Naive B cell (primary cell): ENCODE results near the gene SPSB4. TPM values are rescaled to one million over a fixed set of nuclear protein-coding genes. Genes with fewer than 3 reads are reported as not detected.

Experiments
- ATAC-seq, 2 donors: fragments of 150-1000 bp; cut with Tn5 transposase; 2 replicates each; pipeline ENCODE4 v1.10.0; 2021; ENCODE audit warnings: low read depth in 2 of 2, mild to moderate bottlenecking in 2 of 2, moderate library complexity in 2 of 2
- DNase-seq: peaks from one replicate; pipeline ENCODE4 v3.0.0; 2022
- H3K27ac Mint-ChIP-seq, 6 donors: one replicate each; pipeline ENCODE4 v1.8.0; 2020 to 2022; ENCODE audit warnings: mild to moderate bottlenecking in 6 of 6, mixed read lengths in 6 of 6, moderate library complexity in 5 of 6, inconsistent platforms in 2 of 6
- H3K27me3 Mint-ChIP-seq, 3 donors: one replicate each; pipeline ENCODE4 v1.8.0; 2021 to 2022; ENCODE audit warnings: mixed read lengths in 3 of 3, mild to moderate bottlenecking in 1 of 3
- H3K36me3 Mint-ChIP-seq, 2 donors: one replicate each; pipeline ENCODE4 v1.8.0; 2020 to 2022; ENCODE audit warnings: mixed read lengths in 2 of 2, inconsistent platforms in 1 of 2, mild to moderate bottlenecking in 1 of 2
- H3K4me1 Mint-ChIP-seq, 3 donors: one replicate each; pipeline ENCODE4 v1.8.0; 2020 to 2022; ENCODE audit warnings: mixed read lengths in 3 of 3, inconsistent platforms in 1 of 3, mild to moderate bottlenecking in 1 of 3, moderate library complexity in 1 of 3
- H3K4me3 Mint-ChIP-seq, 8 donors: one replicate each; pipeline ENCODE4 v1.8.0; 2020 to 2022; ENCODE audit warnings: mild to moderate bottlenecking in 8 of 8, mixed read lengths in 8 of 8, moderate library complexity in 8 of 8, inconsistent platforms in 2 of 8
- H3K9me3 Mint-ChIP-seq, 7 donors: one replicate each; pipeline ENCODE4 v1.8.0; 2020 to 2022; ENCODE audit warnings: mixed read lengths in 7 of 7, mild to moderate bottlenecking in 5 of 7, inconsistent platforms in 2 of 7, moderate library complexity in 1 of 7
- polyA plus RNA-seq, 6 donors: library from polyadenylated mRNA; unstranded; fragments of 300-500 nt; fragmentation: Illumina TruSeq; gene quantifications; one replicate each; pipeline ENCODE4 v1.2.3, GENCODE V29; 2021; ENCODE audit warnings: low read depth in 6 of 6

The SPSB4 gene
- polyA plus RNA-seq, 6 donors from 2014 or later, result not detected

DNA sequence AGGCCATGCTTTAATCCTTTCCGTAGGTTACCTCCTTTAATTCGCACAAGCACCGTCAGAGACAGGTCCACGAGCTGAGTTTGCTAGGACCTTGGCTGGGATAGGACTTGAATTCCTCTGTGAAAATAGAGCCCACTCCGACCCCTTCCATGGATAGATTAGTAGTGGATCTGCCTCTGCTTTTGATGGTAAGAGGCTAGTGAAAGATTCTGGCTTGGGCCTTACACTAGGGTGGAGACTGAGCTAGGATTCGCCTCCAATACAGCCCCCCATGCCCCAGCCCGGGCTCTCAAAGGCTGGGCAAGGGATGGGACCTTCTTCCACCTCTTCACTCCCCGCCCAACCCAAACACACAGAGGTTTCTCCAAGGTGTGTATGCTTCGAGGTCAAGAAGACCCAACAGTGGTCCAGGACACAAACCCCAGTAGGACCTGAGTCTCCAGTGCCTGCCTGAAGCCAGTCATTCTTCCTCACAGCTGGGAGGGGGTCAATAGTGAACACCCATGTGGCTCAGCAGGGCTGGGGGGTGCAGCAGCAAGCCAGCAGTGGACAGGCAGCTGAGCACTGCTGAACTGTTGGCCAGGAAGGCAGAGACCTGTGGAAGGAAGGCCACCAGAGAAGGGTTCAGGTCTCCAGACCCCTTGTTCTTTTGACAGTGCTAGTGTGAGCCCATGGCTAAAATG is 75.7 kb downstream of the SPSB4 start:
- no peak overlapping the region for H3K27ac Mint-ChIP-seq

DNA sequence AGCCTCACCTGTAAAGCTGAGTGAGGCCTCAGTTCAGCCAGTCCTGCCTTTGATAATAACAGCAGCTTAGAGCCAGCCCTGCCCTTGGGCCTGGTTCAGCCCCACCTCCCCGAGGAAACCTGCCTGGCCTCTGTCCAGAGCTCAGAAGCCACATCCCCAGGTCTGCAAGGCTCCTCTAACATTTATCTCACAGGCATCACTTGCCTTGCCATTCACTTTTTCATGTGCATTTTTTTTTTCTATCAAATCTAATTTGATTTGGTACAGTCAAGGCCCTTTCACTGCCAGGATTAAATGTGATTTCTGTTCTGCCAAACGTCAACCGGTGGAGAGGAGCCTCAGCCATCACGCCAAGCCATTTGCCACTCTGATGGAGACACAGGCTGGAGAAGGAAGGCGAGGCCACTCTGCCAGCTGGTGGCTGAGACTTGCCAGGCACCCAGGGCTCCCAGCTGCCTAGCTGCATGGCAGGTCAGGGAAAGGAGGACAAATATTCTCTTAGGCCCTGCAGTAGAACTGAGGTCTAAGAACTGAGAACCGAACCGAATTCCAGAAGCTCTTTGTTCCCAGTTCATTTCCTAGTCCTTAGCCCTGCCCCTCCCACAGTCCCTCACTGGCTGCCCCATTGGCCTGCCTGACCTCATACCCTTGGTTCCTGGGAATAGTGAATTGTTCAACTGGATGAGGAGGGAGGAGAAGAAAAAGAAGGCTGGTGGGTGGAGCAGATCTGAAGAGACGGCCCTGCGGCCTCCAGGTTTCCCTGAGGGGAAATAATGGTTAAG is 76.4 kb downstream of the SPSB4 start:
- Mint-ChIP-seq H3K27me3 (peaks cover 6 to 40% (median 24%) of the 10 kb centered on the region in 3 donors), H3K4me1 (no peaks in the 10 kb centered on the region), H3K27ac (peak overlapping the region in 1 of 6 donors; percentile 23)

More for the DNA sequence above, 75.7 kb downstream of the SPSB4 start:
- peaks cover 0 to 5% (median 0%) of the 10 kb centered on the region in 7 donors for H3K9me3 Mint-ChIP-seq
- no peak overlapping the region for H3K4me3 Mint-ChIP-seq
- DNase-seq (no peak), ATAC-seq (no peak)
- no peaks in the 10 kb centered on the region for H3K36me3 Mint-ChIP-seq
- no peaks in the 10 kb centered on the region for H3K4me1 Mint-ChIP-seq
- H3K27me3 Mint-ChIP-seq, result peaks cover 6 to 41% (median 28%) of the 10 kb centered on the region in 3 donors

DNA sequence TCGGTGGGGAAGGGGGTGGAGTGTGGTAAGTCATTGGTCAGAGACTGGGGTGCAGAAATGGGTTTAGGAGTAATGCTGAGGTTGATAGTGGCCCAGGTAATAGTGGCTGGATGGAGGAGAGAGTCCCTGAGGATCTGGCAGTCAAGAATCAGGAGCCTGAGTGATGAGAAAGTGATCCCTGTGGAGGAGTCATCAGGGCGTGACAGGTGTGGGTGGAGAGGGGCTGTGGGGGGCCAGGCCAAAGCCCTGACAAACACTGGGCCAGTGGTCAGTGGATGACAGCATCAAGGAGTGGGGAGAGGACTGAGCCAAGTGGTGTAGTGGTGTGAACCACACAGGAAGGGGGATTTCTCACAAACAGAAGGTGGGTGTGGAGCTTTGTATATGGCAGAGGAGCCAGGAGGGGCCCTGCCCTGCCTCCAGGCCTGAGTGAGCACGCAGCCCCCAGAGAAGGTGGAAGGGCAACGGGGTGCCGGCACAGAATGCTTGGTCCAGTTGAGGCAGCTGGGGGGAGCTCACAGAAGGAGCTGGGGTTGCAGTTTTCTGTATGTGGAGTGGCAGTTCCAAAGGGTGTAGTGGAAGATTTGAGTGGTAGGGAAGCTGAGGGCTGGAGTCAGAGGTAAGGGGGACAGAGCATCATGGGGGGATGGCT is 77.1 kb downstream of the SPSB4 start:
- no peak for DNase-seq
- Mint-ChIP-seq H3K4me3 (no peak overlapping the region), H3K27ac (peak overlapping the region in 1 of 6 donors; percentile 23), H3K27me3 (peaks cover under 1 to 33% (median 24%) of the 10 kb centered on the region in 3 donors), H3K4me1 (no peaks in the 10 kb centered on the region), H3K36me3 (no peaks in the 10 kb centered on the region), H3K9me3 (peaks cover 0 to 13% (median 3%) of the 10 kb centered on the region in 7 donors)
- ATAC-seq, result no peak

More for the DNA sequence above, 76.4 kb downstream of the SPSB4 start:
- H3K9me3 Mint-ChIP-seq, result peaks cover 0 to 8% (median 0%) of the 10 kb centered on the region in 7 donors
- no peak overlapping the region for H3K4me3 Mint-ChIP-seq
- H3K36me3 Mint-ChIP-seq, result no peaks in the 10 kb centered on the region
- DNase-seq (no peak), ATAC-seq (no peak)

DNA sequence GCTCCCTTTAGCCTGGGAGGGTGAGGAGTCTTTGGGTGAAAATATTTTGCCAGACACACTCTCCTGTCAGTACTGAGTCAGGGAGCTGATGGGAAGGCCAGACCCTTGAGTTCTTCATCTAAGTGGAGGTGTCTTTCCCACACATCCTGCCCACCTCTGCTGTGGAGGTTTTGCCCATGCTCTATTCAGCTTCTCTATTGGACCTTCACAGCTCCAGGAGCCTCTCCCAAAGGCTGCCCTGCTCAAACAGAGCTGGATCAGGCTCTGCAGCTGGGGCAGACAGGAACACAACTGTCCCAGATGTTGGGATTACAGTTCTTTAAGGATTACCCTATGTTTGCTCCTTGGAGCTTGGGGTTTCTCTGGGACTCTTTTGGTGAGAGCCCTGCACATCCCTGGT is 77.9 kb downstream of the SPSB4 start:
- H3K36me3 Mint-ChIP-seq, result no peaks in the 10 kb centered on the region
- no peak overlapping the region for H3K4me3 Mint-ChIP-seq
- ATAC-seq, result no peak

DNA sequence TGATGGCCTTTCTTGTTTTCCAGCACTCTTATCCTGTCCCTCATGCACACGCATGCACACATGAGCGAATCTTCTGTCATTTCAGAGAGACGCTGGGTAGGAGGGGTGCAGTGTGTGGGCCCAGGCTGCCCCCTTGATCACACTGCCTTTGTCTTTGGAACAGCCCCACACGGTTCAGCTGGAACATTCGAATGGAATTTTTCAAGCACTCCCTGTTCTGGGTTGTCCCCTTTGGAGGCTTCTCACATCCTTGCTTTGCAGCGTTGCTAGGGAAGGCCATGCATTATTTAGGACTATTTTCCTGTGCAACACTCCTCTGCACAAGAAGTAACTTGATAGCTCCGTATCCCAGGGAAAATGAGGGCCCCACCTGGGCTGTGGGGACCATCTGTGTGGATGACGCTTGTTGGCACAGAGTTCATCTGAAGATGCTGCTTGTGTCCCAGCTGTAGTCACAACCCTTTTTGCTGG is 78.4 kb downstream of the SPSB4 start:
- Mint-ChIP-seq H3K4me3 (no peak overlapping the region), H3K9me3 (peaks cover 0 to 13% (median 3%) of the 10 kb centered on the region in 7 donors), H3K36me3 (no peaks in the 10 kb centered on the region), H3K27ac (peak overlapping the region in 1 of 6 donors; percentile 38), H3K27me3 (peaks cover 0 to 19% (median 15%) of the 10 kb centered on the region in 3 donors), H3K4me1 (no peaks in the 10 kb centered on the region)
- DNase-seq (no peak), ATAC-seq (no peak)

More for the DNA sequence above, 77.9 kb downstream of the SPSB4 start:
- Mint-ChIP-seq H3K27me3 (peaks cover 0 to 25% (median 21%) of the 10 kb centered on the region in 3 donors), H3K9me3 (peaks cover 0 to 13% (median 3%) of the 10 kb centered on the region in 7 donors), H3K4me1 (no peaks in the 10 kb centered on the region), H3K27ac (no peak overlapping the region)
- no peak for DNase-seq

DNA sequence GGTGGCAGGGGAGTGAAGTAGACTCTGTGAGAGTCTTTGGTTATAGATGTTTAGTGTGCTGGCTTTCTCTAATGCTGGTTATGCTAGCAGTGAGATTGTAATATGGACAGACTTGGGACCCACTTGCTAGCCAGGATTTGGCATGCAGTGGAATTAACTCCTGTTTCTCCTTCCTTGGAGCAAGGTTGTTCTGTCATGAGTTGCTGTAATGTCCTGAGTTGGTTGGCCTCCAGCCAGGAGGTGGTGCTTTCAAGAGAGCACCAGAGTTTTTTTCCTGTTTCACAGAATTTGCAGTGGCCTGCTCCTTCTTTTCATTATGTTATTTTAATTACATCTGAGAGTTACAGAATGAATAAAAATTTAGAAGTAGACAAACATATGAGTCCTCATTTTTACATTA is 92.4 kb downstream of the SPSB4 start:
- peaks cover 0 to 20% of the 10 kb centered on the region in 2 donors for H3K36me3 Mint-ChIP-seq
- no peak overlapping the region for H3K4me3 Mint-ChIP-seq
- H3K4me1 Mint-ChIP-seq, result no peaks in the 10 kb centered on the region
- H3K27ac Mint-ChIP-seq, result no peak overlapping the region
- ATAC-seq (no peak), DNase-seq (no peak)
- peaks cover 0 to 44% (median 18%) of the 10 kb centered on the region in 3 donors for H3K27me3 Mint-ChIP-seq
- peaks cover 8 to 43% (median 26%) of the 10 kb centered on the region in 7 donors for H3K9me3 Mint-ChIP-seq

DNA sequence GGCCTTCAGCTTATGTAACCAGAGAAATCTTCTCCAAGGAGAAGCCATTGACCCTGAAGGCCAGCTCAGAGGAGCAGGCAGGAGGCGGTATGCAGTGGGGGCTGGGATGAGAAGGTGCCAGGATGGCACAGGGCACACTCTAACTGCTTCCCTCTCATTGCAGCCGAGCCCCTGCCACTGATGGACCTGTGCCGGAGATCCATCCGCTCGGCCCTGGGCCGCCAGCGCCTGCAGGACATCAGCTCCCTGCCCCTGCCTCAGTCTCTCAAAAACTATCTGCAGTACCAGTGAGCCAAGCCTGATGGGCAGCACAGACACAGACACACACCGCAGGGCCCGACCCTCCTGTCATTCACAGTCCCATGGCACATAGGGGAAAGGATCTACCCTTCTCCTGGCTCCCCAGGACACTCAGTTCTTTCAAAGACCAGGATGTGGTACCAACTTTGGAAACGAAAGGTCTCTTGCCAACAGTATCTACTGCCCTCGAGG is 95.9 kb downstream of the SPSB4 start:
- ATAC-seq (no peak), DNase-seq (no peak)
- no peak overlapping the region for H3K27ac Mint-ChIP-seq
- H3K27me3 Mint-ChIP-seq, result peaks cover 3 to 61% (median 21%) of the 10 kb centered on the region in 3 donors
- peaks cover 4 to 23% (median 9%) of the 10 kb centered on the region in 7 donors for H3K9me3 Mint-ChIP-seq
- no peak overlapping the region for H3K4me3 Mint-ChIP-seq
- H3K36me3 Mint-ChIP-seq, result peaks cover 0 to 14% of the 10 kb centered on the region in 2 donors
- H3K4me1 Mint-ChIP-seq, result no peaks in the 10 kb centered on the region

DNA sequence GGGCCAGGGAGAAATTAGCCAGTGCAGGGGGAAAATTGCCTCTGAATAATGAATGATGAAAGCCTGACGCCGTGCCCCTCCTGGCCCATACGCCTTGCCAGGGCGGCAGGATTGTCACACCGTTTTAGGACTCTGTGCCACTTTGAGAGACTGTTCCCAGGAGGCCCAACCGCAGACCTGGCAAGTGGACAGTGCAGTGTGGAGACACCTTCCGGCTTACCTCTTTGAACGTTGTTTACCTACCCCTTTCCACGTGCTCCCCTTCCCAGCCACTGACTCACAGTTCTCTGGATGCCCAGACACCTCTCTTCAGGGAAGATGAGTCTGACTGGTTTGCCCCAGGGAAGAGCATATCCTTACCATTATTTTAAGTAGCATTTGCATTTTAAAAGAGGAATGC is 96.5 kb downstream of the SPSB4 start:
- ATAC-seq (no peak), DNase-seq (no peak)
- H3K27ac Mint-ChIP-seq, result no peak overlapping the region
- peaks cover 0 to 8% of the 10 kb centered on the region in 2 donors for H3K36me3 Mint-ChIP-seq
- peaks cover 3 to 61% (median 21%) of the 10 kb centered on the region in 3 donors for H3K27me3 Mint-ChIP-seq
- H3K4me3 Mint-ChIP-seq, result peak overlapping the region in 1 of 8 donors; percentile 60
- H3K9me3 Mint-ChIP-seq, result peaks cover 2 to 16% (median 5%) of the 10 kb centered on the region in 7 donors
- H3K4me1 Mint-ChIP-seq, result no peaks in the 10 kb centered on the region

DNA sequence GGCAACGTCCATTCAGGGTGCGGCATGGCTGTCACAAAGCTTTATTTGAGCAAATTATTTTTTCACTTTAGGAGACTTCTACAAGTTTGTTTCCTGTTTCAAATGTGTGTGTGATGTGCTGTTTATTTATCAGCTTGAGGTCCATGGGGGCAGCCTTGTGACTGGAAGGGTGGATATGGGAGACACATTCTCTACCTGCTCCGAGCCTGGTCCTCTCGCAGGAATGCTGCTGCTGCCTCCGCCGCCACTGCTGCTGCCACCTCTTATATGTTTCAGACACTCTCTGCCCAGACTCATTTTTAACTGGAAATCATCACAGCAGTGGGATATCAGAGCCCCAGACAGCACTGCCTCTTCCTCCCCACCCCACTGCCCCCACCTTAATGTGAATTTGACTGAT is 97.0 kb downstream of the SPSB4 start:
- H3K27me3 Mint-ChIP-seq, result peaks cover 3 to 56% (median 17%) of the 10 kb centered on the region in 3 donors
- peaks cover 0 to 3% of the 10 kb centered on the region in 2 donors for H3K36me3 Mint-ChIP-seq
- peaks cover 0 to 11% (median 2%) of the 10 kb centered on the region in 7 donors for H3K9me3 Mint-ChIP-seq
- DNase-seq (no peak), ATAC-seq (no peak)
- no peak overlapping the region for H3K4me3 Mint-ChIP-seq
- no peak overlapping the region for H3K27ac Mint-ChIP-seq
- no peaks in the 10 kb centered on the region for H3K4me1 Mint-ChIP-seq

DNA sequence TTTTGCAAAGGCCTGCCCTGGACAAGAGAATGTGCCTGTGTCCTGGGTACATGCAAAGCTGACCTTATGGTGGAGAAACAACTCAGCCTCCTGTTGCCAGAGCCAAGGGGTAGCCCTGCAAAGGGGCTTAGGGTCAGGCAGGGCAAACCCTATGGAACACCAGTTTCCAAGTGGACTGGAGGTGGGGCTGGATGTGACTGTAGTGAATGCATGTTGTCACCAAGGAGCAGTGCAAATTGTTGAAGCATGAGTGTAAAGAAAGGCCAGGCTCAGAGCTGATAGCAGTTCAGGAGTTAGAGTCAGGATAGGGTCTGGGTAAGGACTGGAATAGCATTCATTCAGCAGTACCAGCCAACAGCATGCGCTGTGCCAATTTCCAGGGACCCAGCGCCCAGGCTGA is 97.6 kb downstream of the SPSB4 start:
- DNase-seq (no peak), ATAC-seq (no peak)
- Mint-ChIP-seq H3K4me1 (no peaks in the 10 kb centered on the region), H3K27ac (no peak overlapping the region), H3K4me3 (no peak overlapping the region), H3K27me3 (peaks cover 3 to 57% (median 17%) of the 10 kb centered on the region in 3 donors), H3K9me3 (peaks cover 0 to 5% (median 0%) of the 10 kb centered on the region in 7 donors), H3K36me3 (no peaks in the 10 kb centered on the region)

DNA sequence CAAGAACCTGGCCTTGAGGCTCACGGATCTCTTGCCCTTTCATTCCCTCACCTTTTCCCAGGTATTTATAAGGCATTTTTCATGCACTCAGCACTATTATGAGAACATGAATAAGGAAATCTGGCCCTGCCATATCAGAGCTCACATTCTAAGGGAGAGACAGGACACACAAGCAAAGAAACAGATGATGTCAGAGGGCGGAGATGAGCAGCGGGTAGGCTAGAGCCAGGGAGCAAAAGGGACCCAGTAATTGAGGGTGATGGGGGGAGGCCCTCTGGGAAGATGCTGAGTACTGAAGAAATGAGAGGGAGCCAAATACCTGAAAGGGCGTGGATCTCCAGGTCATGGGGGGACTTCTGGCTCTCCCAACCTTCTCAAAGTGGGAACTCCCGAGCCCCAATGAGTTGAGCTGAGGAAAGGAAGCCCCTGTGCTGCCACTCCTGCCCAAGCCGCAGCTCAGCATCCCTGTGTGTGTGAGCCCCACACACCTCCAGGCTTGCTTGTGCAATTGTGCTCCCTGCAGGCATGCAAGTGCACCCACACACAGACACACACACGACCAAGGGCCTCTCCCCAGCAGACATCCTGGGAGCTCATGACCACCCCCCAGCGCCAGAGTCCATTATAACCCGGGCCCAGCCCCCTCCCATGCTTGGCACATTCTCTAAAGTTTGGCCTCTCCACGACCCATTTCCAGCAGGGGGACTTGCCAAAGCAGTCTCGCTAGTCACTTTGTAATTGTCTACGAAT is 99.1 kb downstream of the SPSB4 start:
- no peak for ATAC-seq
- H3K36me3 Mint-ChIP-seq, result no peaks in the 10 kb centered on the region

DNA sequence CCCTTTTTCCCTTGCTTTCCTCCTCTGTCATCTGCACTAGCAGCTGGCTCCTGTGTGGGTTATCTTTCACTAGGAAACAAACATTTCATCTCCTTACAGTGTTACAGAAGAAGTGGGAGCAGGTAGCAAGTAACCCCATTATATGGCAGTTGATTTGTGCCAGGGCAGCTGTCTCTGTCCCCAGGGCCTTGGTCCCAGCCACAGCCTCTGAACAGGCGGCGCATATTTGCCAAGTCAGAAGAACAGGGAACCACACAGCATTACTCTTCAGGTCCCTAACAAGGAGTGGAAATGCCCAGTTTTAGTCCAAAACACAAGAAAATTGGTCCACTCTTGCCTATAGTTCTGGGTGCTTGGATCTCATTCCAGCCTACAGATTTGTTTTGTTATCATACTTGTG is 99.8 kb downstream of the SPSB4 start:
- no peak overlapping the region for H3K4me3 Mint-ChIP-seq
- H3K27me3 Mint-ChIP-seq, result peaks cover 3 to 43% (median 33%) of the 10 kb centered on the region in 3 donors
- no peaks in the 10 kb centered on the region for H3K4me1 Mint-ChIP-seq

More for the DNA sequence above, 99.1 kb downstream of the SPSB4 start:
- peak overlapping the region in 1 of 8 donors; percentile 45 for H3K4me3 Mint-ChIP-seq
- peaks cover 0 to 2% (median 0%) of the 10 kb centered on the region in 7 donors for H3K9me3 Mint-ChIP-seq
- no peak for DNase-seq
- peaks cover 3 to 49% (median 32%) of the 10 kb centered on the region in 3 donors for H3K27me3 Mint-ChIP-seq
- no peaks in the 10 kb centered on the region for H3K4me1 Mint-ChIP-seq
- H3K27ac Mint-ChIP-seq, result no peak overlapping the region

More for the DNA sequence above, 99.8 kb downstream of the SPSB4 start:
- no peaks in the 10 kb centered on the region for H3K9me3 Mint-ChIP-seq
- ATAC-seq (no peak), DNase-seq (no peak)
- H3K36me3 Mint-ChIP-seq, result no peaks in the 10 kb centered on the region
- H3K27ac Mint-ChIP-seq, result no peak overlapping the region
